Osteoblast (primary cell): ENCODE data around the gene ELMO2. TPM values are rescaled to one million over a fixed set of nuclear protein-coding genes. Genes with fewer than 3 reads are reported as not detected.

ENCODE experiments used
- DNase-seq: peaks from one replicate; pipeline ENCODE4 v3.0.0; 2011; ENCODE audit warnings: low spot score, mixed read lengths; ENCODE audit not compliant: insufficient read length; ENCODE audit errors: missing footprints
- H2AFZ ChIP-seq: 2 replicates; pipeline ENCODE4 v1.6.0; 2011; ENCODE audit warnings: mild to moderate bottlenecking, low read length
- H3K27ac ChIP-seq: 2 replicates; pipeline ENCODE4 v1.5.1; 2011; ENCODE audit warnings: mild to moderate bottlenecking, low read depth, low read length, moderate library complexity
- H3K27me3 ChIP-seq: 2 replicates; pipeline ENCODE4 v1.6.0; 2012; ENCODE audit warnings: mild to moderate bottlenecking, control low read depth, inconsistent platforms, low read length, moderate library complexity; ENCODE audit not compliant: insufficient read depth
- H3K36me3 ChIP-seq: 2 replicates; pipeline ENCODE4 v1.5.1; 2011; ENCODE audit warnings: mild to moderate bottlenecking, low read length, control low read depth, moderate library complexity; ENCODE audit not compliant: insufficient read depth
- H3K4me1 ChIP-seq: 2 replicates; pipeline ENCODE4 v1.5.1; 2011; ENCODE audit warnings: mild to moderate bottlenecking, low read length, control low read depth, moderate library complexity; ENCODE audit not compliant: insufficient read depth
- H3K4me2 ChIP-seq: 2 replicates; pipeline ENCODE4 v1.6.0; 2011; ENCODE audit warnings: mild to moderate bottlenecking, low read length; ENCODE audit not compliant: insufficient read depth
- H3K4me3 ChIP-seq: fragments of 200-600 bp; sonication (generic); 3 replicates; pipeline ENCODE4 v1.5.1; 2012; ENCODE audit warnings: mild to moderate bottlenecking, low read length, inconsistent platforms; ENCODE audit not compliant: insufficient read depth
- H3K79me2 ChIP-seq: 2 replicates; pipeline ENCODE4 v1.6.0; 2012; ENCODE audit warnings: mild to moderate bottlenecking, low read length, control low read depth, inconsistent platforms; ENCODE audit not compliant: insufficient read depth
- H3K9me3 ChIP-seq: 2 replicates; pipeline ENCODE4 v1.5.1; 2011; ENCODE audit warnings: low read depth, low read length, control low read depth
- H4K20me1 ChIP-seq: 2 replicates; pipeline ENCODE4 v1.6.0; 2012; ENCODE audit warnings: mild to moderate bottlenecking, low read length, control low read depth; ENCODE audit not compliant: insufficient read depth
- total RNA-seq: library from RNA; depleted of rRNA; stranded (reverse); fragments of >200 nt; gene quantifications from 2 replicates; pipeline ENCODE4 v1.2.3, GENCODE V29; 2012
- TF ChIP-seq, protein P1 (sequence below): IDR thresholded peaks from 2 replicates; pipeline ENCODE4 v1.5.1; 2011; ENCODE audit warnings: mild to moderate bottlenecking, low read depth, low read length, moderate library complexity; ENCODE audit errors: extremely low read depth

The ELMO2 gene
- total RNA-seq, 1 donor = 46.7 TPM

DNA sequence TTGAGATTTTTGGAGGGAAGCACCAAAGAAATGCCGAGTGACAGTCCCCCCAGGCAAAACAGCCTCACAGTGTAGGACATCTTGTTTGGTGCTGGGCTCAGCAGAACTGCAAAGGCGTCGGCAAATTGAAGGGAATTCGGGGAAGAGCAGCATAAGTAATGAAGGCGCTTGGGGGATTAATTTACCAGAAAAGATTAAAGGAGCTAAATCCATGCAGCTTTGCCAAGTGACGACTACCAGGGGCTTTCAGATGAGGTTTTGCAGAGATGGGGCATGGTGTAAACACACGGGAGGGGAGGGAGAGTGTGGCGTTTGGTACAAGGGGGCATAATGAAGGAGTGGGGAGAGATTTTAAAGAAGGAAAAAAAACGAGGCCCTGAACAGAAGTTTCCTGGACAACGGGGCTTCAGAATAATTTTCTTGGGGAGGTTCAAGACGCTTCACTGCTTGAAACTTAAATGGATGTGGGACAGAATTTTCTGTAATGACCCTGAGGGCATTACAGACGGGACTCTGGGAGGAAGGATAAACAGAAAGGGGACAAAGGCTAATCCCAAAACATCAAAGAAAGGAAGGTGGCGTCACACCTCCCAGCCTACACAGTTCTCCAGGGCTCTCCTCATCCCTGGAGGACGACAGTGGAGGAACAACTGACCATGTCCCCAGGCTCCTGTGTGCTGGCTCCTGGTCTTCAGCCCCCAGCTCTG is 52.8 kb downstream of the ELMO2 start:
- DNase-seq = peak; percentile 72
- Histone ChIP-seq H4K20me1 (peaks cover 13% of the 10 kb centered on the region), H3K4me2 (no peak overlapping the region), H2AFZ (no peak overlapping the region), H3K79me2 (peaks cover 9% of the 10 kb centered on the region), H3K27me3 (no peaks in the 10 kb centered on the region), H3K9me3 (no peaks in the 10 kb centered on the region), H3K4me3 (no peak overlapping the region), H3K36me3 (peaks cover 35% of the 10 kb centered on the region), H3K27ac (no peak overlapping the region), H3K4me1 (peaks cover 19% of the 10 kb centered on the region)
- TF ChIP-seq, protein P1, sequence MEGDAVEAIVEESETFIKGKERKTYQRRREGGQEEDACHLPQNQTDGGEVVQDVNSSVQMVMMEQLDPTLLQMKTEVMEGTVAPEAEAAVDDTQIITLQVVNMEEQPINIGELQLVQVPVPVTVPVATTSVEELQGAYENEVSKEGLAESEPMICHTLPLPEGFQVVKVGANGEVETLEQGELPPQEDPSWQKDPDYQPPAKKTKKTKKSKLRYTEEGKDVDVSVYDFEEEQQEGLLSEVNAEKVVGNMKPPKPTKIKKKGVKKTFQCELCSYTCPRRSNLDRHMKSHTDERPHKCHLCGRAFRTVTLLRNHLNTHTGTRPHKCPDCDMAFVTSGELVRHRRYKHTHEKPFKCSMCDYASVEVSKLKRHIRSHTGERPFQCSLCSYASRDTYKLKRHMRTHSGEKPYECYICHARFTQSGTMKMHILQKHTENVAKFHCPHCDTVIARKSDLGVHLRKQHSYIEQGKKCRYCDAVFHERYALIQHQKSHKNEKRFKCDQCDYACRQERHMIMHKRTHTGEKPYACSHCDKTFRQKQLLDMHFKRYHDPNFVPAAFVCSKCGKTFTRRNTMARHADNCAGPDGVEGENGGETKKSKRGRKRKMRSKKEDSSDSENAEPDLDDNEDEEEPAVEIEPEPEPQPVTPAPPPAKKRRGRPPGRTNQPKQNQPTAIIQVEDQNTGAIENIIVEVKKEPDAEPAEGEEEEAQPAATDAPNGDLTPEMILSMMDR = no peak

DNA sequence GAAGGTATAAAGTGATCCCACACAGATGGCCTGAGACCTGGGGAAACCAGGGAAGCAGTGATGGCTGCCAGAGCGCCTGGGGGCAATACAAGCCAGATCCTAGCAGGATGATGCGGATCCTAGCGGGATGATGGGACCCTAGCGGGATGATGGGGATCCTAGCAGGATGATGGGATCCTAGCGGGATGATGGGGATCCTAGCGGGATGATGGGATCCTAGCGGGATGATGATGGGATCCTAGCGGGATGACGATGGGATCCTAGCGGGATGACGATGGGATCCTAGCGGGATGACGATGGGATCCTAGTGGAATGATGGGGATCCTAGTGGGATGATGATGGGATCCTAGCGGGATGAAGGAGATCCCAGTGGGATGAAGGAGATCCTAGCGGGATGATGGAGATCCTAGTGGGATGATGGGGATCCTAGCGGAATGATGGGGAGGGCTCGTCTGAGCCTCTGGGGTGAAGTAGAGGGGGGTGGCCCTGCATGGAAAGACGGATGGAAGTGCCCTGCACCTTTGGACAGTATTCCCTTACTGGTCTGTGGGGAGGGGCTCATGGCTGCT is 54.0 kb downstream of the ELMO2 start:
- DNase-seq = peak; percentile 26
- H3K27me3 ChIP-seq = no peaks in the 10 kb centered on the region
- peaks cover 30% of the 10 kb centered on the region for H3K36me3 ChIP-seq
- H2AFZ ChIP-seq = no peak overlapping the region
- H3K9me3 ChIP-seq = no peaks in the 10 kb centered on the region
- peaks cover 3% of the 10 kb centered on the region for H4K20me1 ChIP-seq
- H3K4me3 ChIP-seq = no peak overlapping the region
- H3K27ac ChIP-seq = no peak overlapping the region
- peaks cover 4% of the 10 kb centered on the region for H3K79me2 ChIP-seq
- H3K4me1 ChIP-seq = peaks cover 19% of the 10 kb centered on the region
- TF ChIP-seq, protein P1 = no peak
- H3K4me2 ChIP-seq = no peak overlapping the region

DNA sequence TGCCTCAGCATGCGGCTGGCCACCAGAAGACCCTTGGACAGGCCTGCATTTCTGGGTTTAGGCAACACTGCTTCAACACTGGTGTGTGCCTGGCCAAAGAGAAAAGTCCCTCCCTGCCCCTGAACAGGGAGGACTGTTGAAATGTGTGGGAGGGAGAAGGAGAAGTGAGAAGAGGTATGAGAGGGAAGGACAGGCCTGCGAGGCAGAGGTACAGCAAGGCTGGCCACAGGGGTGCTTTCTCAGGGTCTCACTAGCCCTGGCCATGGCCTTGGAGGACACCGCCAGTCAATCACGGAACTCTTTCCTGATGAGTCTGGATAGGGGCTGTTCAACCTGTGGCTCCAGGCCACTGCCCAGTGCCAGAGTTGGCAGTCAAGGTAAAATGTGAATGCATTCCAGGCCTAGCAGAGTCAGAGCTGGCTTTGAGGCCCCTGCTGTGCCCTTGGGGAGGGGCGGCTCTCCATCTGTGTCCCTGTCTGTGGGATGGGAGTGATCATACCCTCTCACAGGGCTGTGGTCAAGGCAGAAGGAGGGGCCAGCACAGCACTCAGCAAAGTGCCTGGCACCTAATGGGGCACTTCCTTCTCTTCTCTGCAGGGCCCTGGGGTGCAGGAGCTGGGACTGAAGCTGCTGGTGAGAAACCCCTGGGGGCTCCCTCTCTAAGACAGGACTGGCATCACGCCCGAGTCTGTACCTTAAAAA is 54.9 kb downstream of the ELMO2 start:
- Histone ChIP-seq H3K4me2 (no peak overlapping the region), H3K27ac (peak overlapping the region; percentile 83)
- DNase-seq = peak; percentile 71

DNA sequence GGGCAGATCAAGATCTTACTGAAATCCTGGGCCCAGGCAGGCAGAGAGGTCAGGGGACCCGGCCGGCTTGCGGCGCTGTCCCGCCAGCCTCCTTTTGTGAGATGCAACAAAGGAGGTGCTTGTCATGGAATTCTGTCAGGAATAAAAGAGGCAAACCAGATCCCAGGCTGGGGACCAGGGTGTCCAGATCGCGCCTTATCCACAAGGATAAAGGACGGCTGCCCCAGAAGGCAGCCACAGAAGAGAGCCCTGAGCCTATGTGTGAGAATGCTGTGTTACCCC is 55.5 kb downstream of the ELMO2 start:
- no peak overlapping the region for H3K4me2 ChIP-seq
- H3K27ac ChIP-seq = peak overlapping the region; percentile 83
- H4K20me1 ChIP-seq = no peaks in the 10 kb centered on the region
- H3K9me3 ChIP-seq = no peaks in the 10 kb centered on the region
- no peaks in the 10 kb centered on the region for H3K79me2 ChIP-seq
- no peak overlapping the region for H3K4me3 ChIP-seq
- peaks cover 14% of the 10 kb centered on the region for H3K4me1 ChIP-seq
- peaks cover 30% of the 10 kb centered on the region for H3K36me3 ChIP-seq
- DNase-seq = no peak
- no peaks in the 10 kb centered on the region for H3K27me3 ChIP-seq
- TF ChIP-seq, protein P1 = no peak
- H2AFZ ChIP-seq = no peak overlapping the region

More for the DNA sequence above, 54.9 kb downstream of the ELMO2 start:
- H3K79me2 ChIP-seq = no peaks in the 10 kb centered on the region
- no peaks in the 10 kb centered on the region for H4K20me1 ChIP-seq
- peaks cover 30% of the 10 kb centered on the region for H3K36me3 ChIP-seq
- H2AFZ ChIP-seq = no peak overlapping the region
- no peak overlapping the region for H3K4me3 ChIP-seq
- peaks cover 14% of the 10 kb centered on the region for H3K4me1 ChIP-seq
- no peaks in the 10 kb centered on the region for H3K9me3 ChIP-seq
- TF ChIP-seq, protein P1 = no peak
- no peaks in the 10 kb centered on the region for H3K27me3 ChIP-seq
